GM23338 (cell line): ENCODE data around the gene ATP8B4. TPM values are rescaled to one million over a fixed set of nuclear protein-coding genes. Genes with fewer than 3 reads are reported as not detected.

Source experiments
- ATAC-seq: fragments of 200-7000 bp; cut with Tn5 transposase; 3 replicates; pipeline ENCODE4 v1.9.1; 2020
- DNase-seq: peaks from one replicate; pipeline ENCODE4 v3.0.0-alpha.2; 2015; ENCODE audit warnings: low spot score
- H2AFZ ChIP-seq: fragments of 200-600 bp; sonication (generic); 2 replicates; pipeline ENCODE4 v1.8.0; 2016; ENCODE audit warnings: antibody characterized with exemption, mild to moderate bottlenecking, moderate library complexity
- H3F3A ChIP-seq: fragments of 200-600 bp; sonication (generic); replicated peaks from 2 replicates; pipeline ENCODE4 v1.8.0; 2017; ENCODE audit warnings: antibody characterized with exemption, mixed run types, low read depth
- H3K27ac ChIP-seq: fragments of 200-600 bp; sonication (generic); 2 replicates; pipeline ENCODE4 v1.6.1; 2016; ENCODE audit warnings: low read depth
- H3K27me3 ChIP-seq: fragments of 200-600 bp; sonication (generic); 2 replicates; pipeline ENCODE4 v1.8.0; 2016; ENCODE audit warnings: mild to moderate bottlenecking, mixed run types, moderate library complexity; ENCODE audit not compliant: insufficient read depth
- H3K36me3 ChIP-seq: fragments of 200-600 bp; sonication (generic); 2 replicates; pipeline ENCODE4 v1.8.0; 2016; ENCODE audit warnings: mild to moderate bottlenecking; ENCODE audit not compliant: insufficient read depth
- H3K4me1 ChIP-seq: fragments of 200-600 bp; sonication (generic); 2 replicates; pipeline ENCODE4 v1.8.0; 2016; ENCODE audit warnings: mild to moderate bottlenecking, moderate library complexity; ENCODE audit not compliant: insufficient read depth
- H3K4me2 ChIP-seq: fragments of 200-600 bp; sonication (generic); 2 replicates; pipeline ENCODE4 v1.7.1; 2017; ENCODE audit warnings: mixed run types
- H3K4me3 ChIP-seq: fragments of 200-600 bp; sonication (generic); 2 replicates; pipeline ENCODE4 v1.6.1; 2016; ENCODE audit warnings: mixed run types
- H3K79me2 ChIP-seq: fragments of 200-600 bp; sonication (generic); replicated peaks from 2 replicates; pipeline ENCODE4 v1.8.0; 2017; ENCODE audit warnings: mild to moderate bottlenecking; ENCODE audit not compliant: insufficient read depth
- H3K9me2 ChIP-seq: fragments of 200-600 bp; sonication (generic); 2 replicates; pipeline ENCODE4 v1.8.0; 2017; ENCODE audit not compliant: insufficient read depth
- H4K20me1 ChIP-seq: fragments of 200-600 bp; sonication (generic); replicated peaks from 2 replicates; pipeline ENCODE4 v1.8.0; 2017; ENCODE audit warnings: mild to moderate bottlenecking; ENCODE audit not compliant: insufficient read depth
- H3K27ac Mint-ChIP-seq: 2 replicates; pipeline ENCODE4 v1.8.0; 2020; ENCODE audit warnings: inconsistent platforms, mild to moderate bottlenecking, moderate library complexity, mixed read lengths
- H3K27me3 Mint-ChIP-seq: 3 replicates; pipeline ENCODE4 v1.8.0; 2022; ENCODE audit warnings: low read depth, mild to moderate bottlenecking, moderate library complexity, mixed read lengths, inconsistent platforms; ENCODE audit not compliant: insufficient read depth, poor library complexity
- H3K36me3 Mint-ChIP-seq: 3 replicates; pipeline ENCODE4 v1.8.0; 2021; ENCODE audit warnings: low read depth, mild to moderate bottlenecking, inconsistent platforms, moderate library complexity, mixed read lengths
- H3K4me1 Mint-ChIP-seq: 3 replicates; pipeline ENCODE4 v1.8.0; 2020; ENCODE audit warnings: mild to moderate bottlenecking, inconsistent platforms, mixed read lengths
- H3K4me3 Mint-ChIP-seq: 3 replicates; pipeline ENCODE4 v1.8.0; 2021; ENCODE audit warnings: moderate library complexity, mild to moderate bottlenecking, inconsistent platforms, mixed read lengths
- H3K9me3 Mint-ChIP-seq: 3 replicates; pipeline ENCODE4 v1.8.0; 2020; ENCODE audit warnings: moderate library complexity, mild to moderate bottlenecking, inconsistent platforms, mixed read lengths
- CREB1 ChIP-seq: fragments of 250-450 bp; sonication (Bioruptor Pico); IDR thresholded peaks from 2 replicates; pipeline ENCODE4 v1.5.0; 2020; ENCODE audit warnings: low read depth, mild to moderate bottlenecking, moderate library complexity
- EZH2 ChIP-seq: fragments of 200-600 bp; sonication (generic); IDR thresholded peaks from one replicate; pipeline ENCODE4 v1.8.0; 2017; ENCODE audit warnings: antibody characterized with exemption, mild to moderate bottlenecking, low read depth; ENCODE audit not compliant: unreplicated experiment
- EZH2phosphoT487 ChIP-seq: fragments of 200-600 bp; sonication (generic); IDR thresholded peaks from one replicate; pipeline ENCODE4 v1.8.1; 2018; ENCODE audit warnings: antibody characterized with exemption; ENCODE audit not compliant: unreplicated experiment
- JUNB ChIP-seq: IDR thresholded peaks from one replicate; pipeline ENCODE4 v1.6.1; 2016; ENCODE audit warnings: antibody characterized with exemption; ENCODE audit not compliant: unreplicated experiment
- NANOG ChIP-seq: IDR thresholded peaks from 2 replicates; pipeline ENCODE4 v1.6.1; 2016; ENCODE audit warnings: antibody characterized with exemption, borderline replicate concordance
- POLR2AphosphoS5 ChIP-seq: IDR thresholded peaks from 2 replicates; pipeline ENCODE4 v1.6.1; 2016; ENCODE audit warnings: antibody characterized with exemption, low read depth
- STAT1 ChIP-seq: IDR thresholded peaks from one replicate; pipeline ENCODE4 v1.6.1; 2016; ENCODE audit warnings: antibody characterized with exemption; ENCODE audit not compliant: unreplicated experiment
- ZNF114 ChIP-seq: fragments of 250-450 bp; sonication (Bioruptor Pico); IDR thresholded peaks from 2 replicates; pipeline ENCODE4 v1.5.0; 2020; ENCODE audit warnings: mild to moderate bottlenecking, moderate library complexity
- ZNF331 ChIP-seq: fragments of 250-450 bp; sonication (Bioruptor Pico); IDR thresholded peaks from 2 replicates; pipeline ENCODE4 v1.5.0; 2020; ENCODE audit warnings: low read depth, mild to moderate bottlenecking, moderate library complexity
- polyA plus RNA-seq: library from polyadenylated mRNA; unstranded; fragments of >200 nt; fragmentation: Nextera tagmentation; extraction: Ambion mirVana; gene quantifications from 2 replicates; pipeline ENCODE4 v1.2.1, GENCODE V29; 2016
- total RNA-seq: library from RNA; depleted of rRNA; stranded (reverse); fragments of >200 nt; shearing (Covaris generic); gene quantifications from 2 replicates; pipeline ENCODE4 v1.2.3, GENCODE V29; 2014
- TF ChIP-seq, protein P1 (sequence below): IDR thresholded peaks from one replicate; pipeline ENCODE4 v1.6.1; 2018; ENCODE audit warnings: antibody characterized with exemption; ENCODE audit not compliant: unreplicated experiment
- TF ChIP-seq, protein P2 (sequence below): fragments of 250-450 bp; sonication (Bioruptor Pico); IDR thresholded peaks from 2 replicates; pipeline ENCODE4 v1.5.0; 2020; ENCODE audit warnings: mild to moderate bottlenecking, moderate library complexity
- TF ChIP-seq, protein P3 (sequence below): IDR thresholded peaks from 2 replicates; pipeline ENCODE4 v1.6.1; 2016; ENCODE audit warnings: antibody characterized with exemption
- TF ChIP-seq, protein P4 (sequence below), 2 experiments: fragments of 200-600 bp in 1 of 2; sonication (generic) in 1 of 2; conservative IDR thresholded peaks; 2 replicates each; pipeline versions ENCODE4 v1.5.1 to v1.6.1; 2016 to 2017; ENCODE audit warnings: antibody characterized with exemption in 2 of 2, low read depth in 2 of 2, mild to moderate bottlenecking in 2 of 2, moderate library complexity in 1 of 2

ATP8B4 gene
- total and polyA plus RNA-seq, 2 experiments from 2014 or later: 0.24 TPM; not detected in 1

DNA sequence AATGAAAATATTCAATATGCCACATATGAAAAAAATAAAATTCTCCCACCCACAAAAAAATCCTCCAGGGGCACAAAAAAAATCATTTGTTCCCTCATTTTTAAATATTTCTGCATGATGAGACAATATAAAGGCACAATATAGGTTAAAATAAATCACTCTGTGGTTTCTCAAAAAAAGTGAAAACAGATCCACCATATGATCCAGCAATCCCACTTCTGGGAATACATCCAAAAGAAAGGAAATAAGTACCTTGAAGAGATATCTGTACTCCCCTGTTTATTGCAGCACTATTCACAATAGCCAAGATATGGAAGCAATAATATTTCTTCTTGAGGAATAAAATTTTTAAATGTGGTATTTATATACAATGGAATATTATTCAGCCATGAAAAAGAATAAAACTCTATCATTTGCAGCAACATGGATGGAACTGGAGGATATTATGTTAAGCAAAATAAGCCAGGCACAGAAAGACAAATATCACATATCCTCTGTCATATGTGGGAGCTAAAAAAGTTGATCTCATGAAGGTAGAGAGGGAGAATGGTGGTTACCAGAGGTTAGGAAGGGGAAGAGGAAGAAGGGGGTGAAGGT lies 1.5 kb downstream of the ATP8B4 start:
- TF ChIP-seq, protein P1, sequence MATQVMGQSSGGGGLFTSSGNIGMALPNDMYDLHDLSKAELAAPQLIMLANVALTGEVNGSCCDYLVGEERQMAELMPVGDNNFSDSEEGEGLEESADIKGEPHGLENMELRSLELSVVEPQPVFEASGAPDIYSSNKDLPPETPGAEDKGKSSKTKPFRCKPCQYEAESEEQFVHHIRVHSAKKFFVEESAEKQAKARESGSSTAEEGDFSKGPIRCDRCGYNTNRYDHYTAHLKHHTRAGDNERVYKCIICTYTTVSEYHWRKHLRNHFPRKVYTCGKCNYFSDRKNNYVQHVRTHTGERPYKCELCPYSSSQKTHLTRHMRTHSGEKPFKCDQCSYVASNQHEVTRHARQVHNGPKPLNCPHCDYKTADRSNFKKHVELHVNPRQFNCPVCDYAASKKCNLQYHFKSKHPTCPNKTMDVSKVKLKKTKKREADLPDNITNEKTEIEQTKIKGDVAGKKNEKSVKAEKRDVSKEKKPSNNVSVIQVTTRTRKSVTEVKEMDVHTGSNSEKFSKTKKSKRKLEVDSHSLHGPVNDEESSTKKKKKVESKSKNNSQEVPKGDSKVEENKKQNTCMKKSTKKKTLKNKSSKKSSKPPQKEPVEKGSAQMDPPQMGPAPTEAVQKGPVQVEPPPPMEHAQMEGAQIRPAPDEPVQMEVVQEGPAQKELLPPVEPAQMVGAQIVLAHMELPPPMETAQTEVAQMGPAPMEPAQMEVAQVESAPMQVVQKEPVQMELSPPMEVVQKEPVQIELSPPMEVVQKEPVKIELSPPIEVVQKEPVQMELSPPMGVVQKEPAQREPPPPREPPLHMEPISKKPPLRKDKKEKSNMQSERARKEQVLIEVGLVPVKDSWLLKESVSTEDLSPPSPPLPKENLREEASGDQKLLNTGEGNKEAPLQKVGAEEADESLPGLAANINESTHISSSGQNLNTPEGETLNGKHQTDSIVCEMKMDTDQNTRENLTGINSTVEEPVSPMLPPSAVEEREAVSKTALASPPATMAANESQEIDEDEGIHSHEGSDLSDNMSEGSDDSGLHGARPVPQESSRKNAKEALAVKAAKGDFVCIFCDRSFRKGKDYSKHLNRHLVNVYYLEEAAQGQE: no peak
- TF ChIP-seq JUNB (no peak), CREB1 (CRISPR knock-in tag) (no peak), POLR2AphosphoS5 (no peak), EZH2 (no peak), ZNF331 (CRISPR knock-in tag) (no peak), ZNF114 (CRISPR knock-in tag) (no peak), STAT1 (no peak), NANOG (no peak), EZH2phosphoT487 (no peak)
- TF ChIP-seq, protein P2, sequence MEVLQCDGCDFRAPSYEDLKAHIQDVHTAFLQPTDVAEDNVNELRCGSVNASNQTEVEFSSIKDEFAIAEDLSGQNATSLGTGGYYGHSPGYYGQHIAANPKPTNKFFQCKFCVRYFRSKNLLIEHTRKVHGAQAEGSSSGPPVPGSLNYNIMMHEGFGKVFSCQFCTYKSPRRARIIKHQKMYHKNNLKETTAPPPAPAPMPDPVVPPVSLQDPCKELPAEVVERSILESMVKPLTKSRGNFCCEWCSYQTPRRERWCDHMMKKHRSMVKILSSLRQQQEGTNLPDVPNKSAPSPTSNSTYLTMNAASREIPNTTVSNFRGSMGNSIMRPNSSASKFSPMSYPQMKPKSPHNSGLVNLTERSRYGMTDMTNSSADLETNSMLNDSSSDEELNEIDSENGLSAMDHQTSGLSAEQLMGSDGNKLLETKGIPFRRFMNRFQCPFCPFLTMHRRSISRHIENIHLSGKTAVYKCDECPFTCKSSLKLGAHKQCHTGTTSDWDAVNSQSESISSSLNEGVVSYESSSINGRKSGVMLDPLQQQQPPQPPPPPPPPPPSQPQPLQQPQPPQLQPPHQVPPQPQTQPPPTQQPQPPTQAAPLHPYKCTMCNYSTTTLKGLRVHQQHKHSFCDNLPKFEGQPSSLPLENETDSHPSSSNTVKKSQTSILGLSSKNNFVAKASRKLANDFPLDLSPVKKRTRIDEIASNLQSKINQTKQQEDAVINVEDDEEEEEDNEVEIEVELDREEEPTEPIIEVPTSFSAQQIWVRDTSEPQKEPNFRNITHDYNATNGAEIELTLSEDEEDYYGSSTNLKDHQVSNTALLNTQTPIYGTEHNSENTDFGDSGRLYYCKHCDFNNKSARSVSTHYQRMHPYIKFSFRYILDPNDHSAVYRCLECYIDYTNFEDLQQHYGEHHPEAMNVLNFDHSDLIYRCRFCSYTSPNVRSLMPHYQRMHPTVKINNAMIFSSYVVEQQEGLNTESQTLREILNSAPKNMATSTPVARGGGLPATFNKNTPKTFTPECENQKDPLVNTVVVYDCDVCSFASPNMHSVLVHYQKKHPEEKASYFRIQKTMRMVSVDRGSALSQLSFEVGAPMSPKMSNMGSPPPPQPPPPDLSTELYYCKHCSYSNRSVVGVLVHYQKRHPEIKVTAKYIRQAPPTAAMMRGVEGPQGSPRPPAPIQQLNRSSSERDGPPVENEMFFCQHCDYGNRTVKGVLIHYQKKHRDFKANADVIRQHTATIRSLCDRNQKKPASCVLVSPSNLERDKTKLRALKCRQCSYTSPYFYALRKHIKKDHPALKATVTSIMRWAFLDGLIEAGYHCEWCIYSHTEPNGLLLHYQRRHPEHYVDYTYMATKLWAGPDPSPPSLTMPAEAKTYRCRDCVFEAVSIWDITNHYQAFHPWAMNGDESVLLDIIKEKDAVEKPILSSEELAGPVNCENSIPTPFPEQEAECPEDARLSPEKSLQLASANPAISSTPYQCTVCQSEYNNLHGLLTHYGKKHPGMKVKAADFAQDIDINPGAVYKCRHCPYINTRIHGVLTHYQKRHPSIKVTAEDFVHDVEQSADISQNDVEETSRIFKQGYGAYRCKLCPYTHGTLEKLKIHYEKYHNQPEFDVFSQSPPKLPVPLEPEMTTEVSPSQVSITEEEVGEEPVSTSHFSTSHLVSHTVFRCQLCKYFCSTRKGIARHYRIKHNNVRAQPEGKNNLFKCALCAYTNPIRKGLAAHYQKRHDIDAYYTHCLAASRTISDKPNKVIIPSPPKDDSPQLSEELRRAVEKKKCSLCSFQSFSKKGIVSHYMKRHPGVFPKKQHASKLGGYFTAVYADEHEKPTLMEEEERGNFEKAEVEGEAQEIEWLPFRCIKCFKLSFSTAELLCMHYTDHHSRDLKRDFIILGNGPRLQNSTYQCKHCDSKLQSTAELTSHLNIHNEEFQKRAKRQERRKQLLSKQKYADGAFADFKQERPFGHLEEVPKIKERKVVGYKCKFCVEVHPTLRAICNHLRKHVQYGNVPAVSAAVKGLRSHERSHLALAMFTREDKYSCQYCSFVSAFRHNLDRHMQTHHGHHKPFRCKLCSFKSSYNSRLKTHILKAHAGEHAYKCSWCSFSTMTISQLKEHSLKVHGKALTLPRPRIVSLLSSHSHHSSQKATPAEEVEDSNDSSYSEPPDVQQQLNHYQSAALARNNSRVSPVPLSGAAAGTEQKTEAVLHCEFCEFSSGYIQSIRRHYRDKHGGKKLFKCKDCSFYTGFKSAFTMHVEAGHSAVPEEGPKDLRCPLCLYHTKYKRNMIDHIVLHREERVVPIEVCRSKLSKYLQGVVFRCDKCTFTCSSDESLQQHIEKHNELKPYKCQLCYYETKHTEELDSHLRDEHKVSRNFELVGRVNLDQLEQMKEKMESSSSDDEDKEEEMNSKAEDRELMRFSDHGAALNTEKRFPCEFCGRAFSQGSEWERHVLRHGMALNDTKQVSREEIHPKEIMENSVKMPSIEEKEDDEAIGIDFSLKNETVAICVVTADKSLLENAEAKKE (CRISPR knock-in tag): no peak
- TF ChIP-seq, protein P3, sequence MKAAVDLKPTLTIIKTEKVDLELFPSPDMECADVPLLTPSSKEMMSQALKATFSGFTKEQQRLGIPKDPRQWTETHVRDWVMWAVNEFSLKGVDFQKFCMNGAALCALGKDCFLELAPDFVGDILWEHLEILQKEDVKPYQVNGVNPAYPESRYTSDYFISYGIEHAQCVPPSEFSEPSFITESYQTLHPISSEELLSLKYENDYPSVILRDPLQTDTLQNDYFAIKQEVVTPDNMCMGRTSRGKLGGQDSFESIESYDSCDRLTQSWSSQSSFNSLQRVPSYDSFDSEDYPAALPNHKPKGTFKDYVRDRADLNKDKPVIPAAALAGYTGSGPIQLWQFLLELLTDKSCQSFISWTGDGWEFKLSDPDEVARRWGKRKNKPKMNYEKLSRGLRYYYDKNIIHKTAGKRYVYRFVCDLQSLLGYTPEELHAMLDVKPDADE: no peak
- TF ChIP-seq, protein P4, sequence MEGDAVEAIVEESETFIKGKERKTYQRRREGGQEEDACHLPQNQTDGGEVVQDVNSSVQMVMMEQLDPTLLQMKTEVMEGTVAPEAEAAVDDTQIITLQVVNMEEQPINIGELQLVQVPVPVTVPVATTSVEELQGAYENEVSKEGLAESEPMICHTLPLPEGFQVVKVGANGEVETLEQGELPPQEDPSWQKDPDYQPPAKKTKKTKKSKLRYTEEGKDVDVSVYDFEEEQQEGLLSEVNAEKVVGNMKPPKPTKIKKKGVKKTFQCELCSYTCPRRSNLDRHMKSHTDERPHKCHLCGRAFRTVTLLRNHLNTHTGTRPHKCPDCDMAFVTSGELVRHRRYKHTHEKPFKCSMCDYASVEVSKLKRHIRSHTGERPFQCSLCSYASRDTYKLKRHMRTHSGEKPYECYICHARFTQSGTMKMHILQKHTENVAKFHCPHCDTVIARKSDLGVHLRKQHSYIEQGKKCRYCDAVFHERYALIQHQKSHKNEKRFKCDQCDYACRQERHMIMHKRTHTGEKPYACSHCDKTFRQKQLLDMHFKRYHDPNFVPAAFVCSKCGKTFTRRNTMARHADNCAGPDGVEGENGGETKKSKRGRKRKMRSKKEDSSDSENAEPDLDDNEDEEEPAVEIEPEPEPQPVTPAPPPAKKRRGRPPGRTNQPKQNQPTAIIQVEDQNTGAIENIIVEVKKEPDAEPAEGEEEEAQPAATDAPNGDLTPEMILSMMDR (conservative IDR thresholded peaks at IDR 0.05; ENCODE audit: low read depth in 2 of 2): no peak
- DNase-seq: no peak
- H3F3A ChIP-seq: no peaks in the 10 kb centered on the region
- Mint-ChIP-seq H3K36me3 (no peaks in the 10 kb centered on the region), H3K9me3 (no peaks in the 10 kb centered on the region; the same call in 1 of the 3 replicates), H3K27ac (no peak overlapping the region), H3K27me3 (peaks cover 2% of the 10 kb centered on the region), H3K4me1 (peaks cover 9% of the 10 kb centered on the region), H3K4me3 (no peak overlapping the region)
- no peaks in the 10 kb centered on the region for H3K36me3 ChIP-seq
- H3K27ac ChIP-seq: no peak overlapping the region
- H3K4me3 ChIP-seq: no peak overlapping the region
- no peaks in the 10 kb centered on the region for H4K20me1 ChIP-seq
- H3K4me2 ChIP-seq: no peak overlapping the region
- ATAC-seq: no peak
- H2AFZ ChIP-seq: no peak overlapping the region
- H3K27me3 ChIP-seq: no peaks in the 10 kb centered on the region
- H3K79me2 ChIP-seq: no peaks in the 10 kb centered on the region
- no peaks in the 10 kb centered on the region for H3K4me1 ChIP-seq
- H3K9me2 ChIP-seq: no peaks in the 10 kb centered on the region
